Measurements from ENCODE around the gene JMJD6. TPM values are rescaled to one million over a fixed set of nuclear protein-coding genes. Genes with fewer than 3 reads are reported as not detected.
A peak's percentile ranks its signal among the peaks of the same experiment; 100 is the strongest.

JMJD6 gene
- total and polyA plus RNA-seq, 9 of the 15 experiments (the other 6 are each of a cell fraction or from before 2014, with no cell fraction given): 2.5 to 52.3 (median 36.3) TPM

GRCh38 chr17:76710863-76711611 lies 15.4 kb downstream of the JMJD6 start, which contains the start of gene MXRA7 (continued):
- peak; percentile 94 for TF ChIP-seq VEZF1 (CRISPR knock-in tag; IDR thresholded peaks at IDR 0.05)
- TF ChIP-seq POLR2G (IDR thresholded peaks at IDR 0.05; ENCODE audit: low read depth, low read length): peak; percentile 51; the same call in 1 of the 2 replicates
- TF ChIP-seq CREB1 (IDR thresholded peaks at IDR 0.05): 0 out of 2 replicates have a peak, but pooled peaks have one; percentile 28
- TF ChIP-seq CREB1 (CRISPR knock-in tag; IDR thresholded peaks at IDR 0.05): peak; percentile 30; the same call in 1 of the 2 replicates
- TF ChIP-seq HDAC2 (IDR thresholded peaks at IDR 0.05): no peak
- TF ChIP-seq ZNF24 (IDR thresholded peaks at IDR 0.05): no peak
- TF ChIP-seq NFXL1 (CRISPR knock-in tag; IDR thresholded peaks at IDR 0.05): no peak
- TF ChIP-seq STAG1 (CRISPR knock-in tag; IDR thresholded peaks at IDR 0.05; ENCODE audit: borderline replicate concordance): no peak
- TF ChIP-seq TRIM25 (IDR thresholded peaks at IDR 0.05; ENCODE audit: borderline replicate concordance): no peak
- TF ChIP-seq PTBP1 (IDR thresholded peaks at IDR 0.05; ENCODE audit: low read depth, low read length): no peak
- no peak for TF ChIP-seq KDM5B (IDR thresholded peaks at IDR 0.05; ENCODE audit: insufficient replicate concordance, low read depth, low read length)
- TF ChIP-seq PHF8 (IDR thresholded peaks at IDR 0.05; ENCODE audit: borderline replicate concordance, low read length): peak; percentile 25; the same call in 1 of the 2 replicates
- TF ChIP-seq ZNF146 (CRISPR knock-in tag; IDR thresholded peaks at IDR 0.05; ENCODE audit: unreplicated experiment): no peak
- TF ChIP-seq PRPF4 (IDR thresholded peaks at IDR 0.05; ENCODE audit: insufficient read depth, low read depth, low read length, poor library complexity, severe bottlenecking): no peak
- no peak for TF ChIP-seq FUS (optimal IDR thresholded peaks at IDR 0.05; ENCODE audit: low read depth, low read length)
- no peak for TF ChIP-seq GTF2E2 (tag; IDR thresholded peaks at IDR 0.05)
- TF ChIP-seq ATF1 (CRISPR knock-in tag; IDR thresholded peaks at IDR 0.05): no peak
- peak; percentile 27 for TF ChIP-seq ATF1 (tag; IDR thresholded peaks at IDR 0.05)
- no peak for TF ChIP-seq SMARCE1 (IDR thresholded peaks at IDR 0.05)
- TF ChIP-seq MTA2 (IDR thresholded peaks at IDR 0.05; ENCODE audit: low read depth): no peak
- no peak for TF ChIP-seq SAFB (IDR thresholded peaks at IDR 0.05; ENCODE audit: borderline replicate concordance, low read depth, low read length)
- no peak for TF ChIP-seq WHSC1 (IDR thresholded peaks at IDR 0.05; ENCODE audit: low read length)
- TF ChIP-seq JUND (IDR thresholded peaks at IDR 0.05; ENCODE audit: borderline replicate concordance, low read depth, low read length): peak; percentile 51
- TF ChIP-seq JUND (tag; IDR thresholded peaks at IDR 0.05; ENCODE audit: borderline replicate concordance, low read depth, low read length): peak; percentile 19; the same call in 1 of the 3 replicates
- TF ChIP-seq CHD4 (IDR thresholded peaks at IDR 0.05; ENCODE audit: insufficient read depth, insufficient replicate concordance, low read depth, low read length, poor library complexity, severe bottlenecking): no peak
- no peak for TF ChIP-seq ZNF175 (CRISPR knock-in tag; IDR thresholded peaks at IDR 0.05; ENCODE audit: low read depth)
- no peak for TF ChIP-seq RBM25 (IDR thresholded peaks at IDR 0.05; ENCODE audit: low read depth, low read length, severe bottlenecking)
- peak; percentile 72 for TF ChIP-seq FOSL1 (tag; conservative IDR thresholded peaks at IDR 0.05)
